Cardiac fibroblast (primary cell): ENCODE results near the gene SLC35F3.

Experiments used
- DNase-seq, 2 donors: peaks; one replicate each; pipeline versions ENCODE4 v3.0.0 to v3.0.0-alpha.2; 2010; ENCODE audit warnings: low read depth in 2 of 2
- H3K4me3 ChIP-seq, 2 donors: replicated peaks in 1 of 2; 1 replicate in 1 of 2; 2 replicates in 1 of 2; pipeline ENCODE4 v1.5.1; 2011; ENCODE audit warnings: low read depth in 2 of 2, low read length in 2 of 2, mild to moderate bottlenecking in 2 of 2, moderate library complexity in 1 of 2
- CTCF ChIP-seq: IDR thresholded peaks from one replicate; pipeline ENCODE4 v1.5.1; 2011; ENCODE audit warnings: low read depth, mild to moderate bottlenecking, low read length, inconsistent platforms

SLC35F3 gene

GRCh38 chr1:234288946-234289345, 384.5 kb downstream of the SLC35F3 start:
- no peak overlapping the region for H3K4me3 ChIP-seq
- no peak for TF ChIP-seq CTCF
- DNase-seq: no peak

GRCh38 chr1:234289538-234290305, 385.2 kb downstream of the SLC35F3 start:
- DNase-seq: no peak

GRCh38 chr1:234292011-234292410, 387.5 kb downstream of the SLC35F3 start:
- no peak overlapping the region for H3K4me3 ChIP-seq
- no peak for TF ChIP-seq CTCF
- DNase-seq: no peak

More at GRCh38 chr1:234289538-234290305, 385.2 kb downstream of the SLC35F3 start:
- no peak for TF ChIP-seq CTCF
- H3K4me3 ChIP-seq: no peak overlapping the region

GRCh38 chr1:234292548-234292947, 388.1 kb downstream of the SLC35F3 start:
- H3K4me3 ChIP-seq: no peak overlapping the region
- DNase-seq: no peak
- no peak for TF ChIP-seq CTCF

- no peak for DNase-seq
- no peak for TF ChIP-seq CTCF
These were observed 389.8 kb downstream of the SLC35F3 start for GRCh38 chr1:234294109-234294817.

GRCh38 chr1:234295068-234295467, 390.6 kb downstream of the SLC35F3 start:
- no peak for DNase-seq
- TF ChIP-seq CTCF: no peak
- H3K4me3 ChIP-seq: no peak overlapping the region

More at GRCh38 chr1:234294109-234294817, 389.8 kb downstream of the SLC35F3 start:
- no peak overlapping the region for H3K4me3 ChIP-seq
